Measurements from ENCODE around the gene ACSBG1.
"Not testable (repeated sequence)": the region's sequence is repeated elsewhere in the genome, so short reads cannot be mapped to it uniquely, and the experiment has no call there.

Gene ACSBG1

DNA sequence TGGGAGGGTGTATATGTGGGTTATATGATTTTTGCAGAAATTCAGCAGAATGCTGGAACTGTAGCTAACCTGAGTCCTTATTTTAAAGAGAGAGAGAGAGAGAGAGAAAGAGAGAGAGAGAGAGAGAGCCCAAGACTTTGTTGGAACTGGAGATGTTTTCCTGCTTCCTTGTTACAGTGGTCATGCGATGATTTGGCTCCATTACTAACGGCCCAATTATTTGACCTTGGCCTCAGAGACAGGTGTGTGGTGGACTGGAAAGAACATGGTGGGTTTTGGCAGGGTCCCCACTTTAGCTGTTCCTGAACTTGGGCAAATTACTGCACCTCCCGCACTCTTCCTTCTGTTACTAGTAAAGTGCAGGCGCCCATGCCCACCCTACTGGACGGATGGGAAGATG lies 14.8 kb upstream of the ACSBG1 start:
- DNase-seq, result no peak

DNA sequence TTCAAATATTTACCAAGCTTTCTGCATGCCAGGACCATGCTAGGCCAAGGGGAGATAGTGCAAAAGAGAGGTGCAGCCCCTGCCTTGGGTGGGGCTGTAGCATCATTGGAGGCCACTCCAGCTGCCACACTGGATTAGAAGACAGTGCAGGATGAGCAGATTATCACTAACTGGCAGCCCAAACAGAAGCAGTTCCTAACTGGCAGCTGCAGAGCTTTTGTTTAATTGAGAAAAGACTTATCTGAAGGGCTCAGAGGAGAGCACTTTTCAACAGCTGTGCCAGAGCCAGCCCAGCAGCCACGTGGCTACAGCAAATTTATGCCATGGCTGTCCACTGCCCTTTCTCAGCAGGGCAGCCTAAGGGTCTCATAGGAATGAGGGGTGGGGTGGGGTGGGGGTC lies 13.5 kb upstream of the ACSBG1 start:
- no peak for DNase-seq

DNA sequence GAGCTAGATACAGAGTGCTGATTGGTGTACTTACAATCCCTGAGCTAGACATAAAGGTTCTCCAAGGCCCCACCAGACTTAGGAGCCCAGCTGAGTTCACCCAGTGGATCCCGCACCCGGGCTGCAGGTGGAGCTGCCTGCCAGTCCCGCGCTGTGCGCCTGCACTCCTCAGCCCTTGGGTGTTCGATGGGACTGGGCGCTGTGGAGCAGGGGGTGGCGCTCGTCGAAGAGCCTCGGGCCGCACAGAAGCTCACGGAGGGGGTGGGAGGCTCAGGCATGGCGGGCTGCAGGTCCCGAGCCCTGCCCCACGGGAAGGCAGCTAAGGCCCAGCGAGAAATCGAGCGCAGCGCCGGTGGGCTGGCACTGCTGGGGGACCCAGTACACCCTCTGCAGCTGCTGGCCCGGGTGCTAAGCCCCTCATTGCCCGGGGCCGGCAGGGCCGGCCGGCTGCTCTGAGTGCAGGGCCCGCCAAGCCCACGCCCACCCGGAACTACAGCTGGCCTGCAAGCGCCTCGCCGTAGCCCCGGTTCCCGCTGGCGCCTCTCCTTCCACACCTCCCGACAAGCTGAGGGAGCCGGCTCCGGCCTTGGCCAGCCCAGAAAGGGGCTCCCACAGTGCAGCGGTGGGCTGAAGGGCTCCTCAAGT lies 11.7 kb upstream of the ACSBG1 start:
- DNase-seq, result not testable (repeated sequence)

DNA sequence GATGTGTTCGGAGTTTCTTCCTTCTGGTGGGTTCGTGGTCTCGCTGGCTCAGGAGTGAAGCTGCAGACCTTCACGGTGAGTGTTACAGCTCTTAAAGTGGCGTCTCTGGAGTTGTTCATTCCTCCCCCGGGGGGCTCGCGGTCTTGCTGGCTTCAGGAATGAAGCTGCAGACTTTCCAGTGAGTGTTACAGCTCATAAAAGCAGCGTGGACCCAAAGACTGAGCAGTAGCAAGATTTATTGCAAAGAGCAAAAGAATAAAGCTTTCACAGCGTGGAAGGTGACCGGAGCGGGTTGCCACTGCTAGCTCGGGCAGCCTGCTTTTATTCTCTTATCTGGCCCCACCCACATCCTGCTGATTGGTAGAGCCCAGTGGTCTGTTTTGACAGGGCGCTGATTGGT lies 11.0 kb upstream of the ACSBG1 start:
- DNase-seq, result not testable (repeated sequence)

DNA sequence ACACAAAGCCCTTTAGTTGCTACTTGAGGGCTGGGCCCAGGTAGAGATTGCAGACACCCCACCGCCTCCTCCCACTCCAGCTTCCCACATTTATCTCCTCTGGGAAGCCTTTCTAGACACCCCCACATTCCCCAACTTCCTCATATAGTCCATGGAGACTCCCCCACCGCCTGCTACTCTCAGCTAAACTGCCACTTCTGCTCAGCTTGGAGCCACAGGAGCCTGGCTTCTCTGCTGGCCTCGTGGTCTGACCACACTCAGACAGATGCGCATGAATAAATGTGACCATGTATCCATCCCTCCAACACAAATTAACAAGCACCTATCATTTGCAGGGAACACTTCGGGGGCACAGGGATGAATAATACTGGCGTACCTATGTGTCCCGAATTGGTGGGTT lies 10.5 kb upstream of the ACSBG1 start:
- DNase-seq, result no peak

DNA sequence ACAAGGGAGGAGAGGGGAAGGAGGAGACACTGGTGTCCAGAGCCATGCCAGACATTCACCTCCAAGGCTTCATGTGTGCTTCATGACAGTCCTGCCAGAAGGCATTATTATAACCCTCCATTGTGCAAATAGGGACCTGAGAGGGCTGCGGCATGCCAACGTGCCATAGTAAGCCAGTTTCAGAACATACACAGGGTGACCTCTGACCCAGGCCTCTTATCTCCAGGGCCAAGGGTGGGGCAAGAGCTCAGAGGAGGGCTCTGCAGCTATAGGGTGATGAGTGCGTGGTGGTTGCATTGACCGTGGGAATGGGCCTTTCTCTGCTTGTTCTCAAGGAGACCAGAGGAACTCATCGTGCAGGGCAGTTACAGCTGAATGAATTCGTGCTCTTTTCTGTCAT lies 9.7 kb upstream of the ACSBG1 start:
- no peak for DNase-seq

DNA sequence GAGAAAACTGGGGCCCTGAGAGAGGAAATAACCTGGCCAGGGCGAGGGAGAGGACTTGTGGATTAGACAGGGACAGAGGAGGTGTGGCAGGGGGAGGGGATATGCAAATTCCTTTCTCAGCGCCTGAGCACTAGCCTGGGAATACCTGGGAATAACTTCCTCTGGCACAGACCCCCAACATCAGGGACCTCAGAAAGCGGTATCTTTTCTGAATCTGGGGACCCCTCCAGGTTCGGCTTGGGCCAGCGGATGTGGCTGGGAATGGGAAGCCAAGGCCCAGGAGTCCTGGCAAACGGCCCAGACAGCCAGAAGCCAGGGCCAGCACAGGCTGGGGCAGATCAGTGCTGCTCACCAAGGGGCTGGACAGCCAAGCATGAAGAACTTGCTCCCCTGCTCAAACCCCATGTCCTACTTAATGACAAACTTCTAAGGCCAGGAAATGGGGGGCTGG lies 9.2 kb upstream of the ACSBG1 start:
- no peak for DNase-seq

DNA sequence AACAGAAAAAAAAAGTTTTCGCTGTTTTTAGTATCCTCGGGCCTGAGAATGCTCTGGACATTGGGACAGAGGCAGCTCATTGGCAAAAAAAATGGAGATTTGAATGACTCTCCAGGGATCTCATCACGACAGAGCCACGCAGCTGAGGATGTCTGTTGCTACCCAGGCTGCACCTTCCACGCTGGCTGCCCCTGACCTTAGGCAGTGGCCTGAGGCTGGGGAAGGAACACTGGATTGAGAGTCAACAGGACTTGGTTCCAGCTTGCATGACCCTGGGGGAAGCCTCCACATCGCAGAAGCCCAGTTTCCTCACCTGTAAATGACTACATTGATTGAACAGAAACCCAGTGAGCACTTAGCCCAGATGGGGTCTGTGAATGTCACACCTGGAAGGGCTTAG lies 8.7 kb upstream of the ACSBG1 start:
- DNase-seq, result no peak

DNA sequence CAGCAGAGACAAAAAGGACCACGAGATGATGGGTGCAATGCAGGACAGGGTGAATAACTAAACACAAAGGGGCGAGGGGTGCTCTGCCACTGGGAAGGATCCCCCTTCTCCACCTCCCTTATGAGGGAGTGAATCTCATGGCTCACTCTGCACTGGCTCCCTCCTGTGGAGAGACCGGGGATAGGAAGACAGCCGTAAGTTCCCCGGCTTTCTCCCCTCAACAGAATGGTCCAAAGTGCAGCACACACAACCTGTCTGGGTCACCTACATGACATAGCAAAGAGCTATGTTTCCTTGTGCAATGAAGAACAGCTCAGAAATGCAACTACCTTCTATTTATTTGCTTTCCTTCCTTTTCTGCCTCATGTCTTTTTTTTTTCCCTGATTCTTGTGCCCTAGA lies 7.8 kb upstream of the ACSBG1 start:
- no peak for DNase-seq

DNA sequence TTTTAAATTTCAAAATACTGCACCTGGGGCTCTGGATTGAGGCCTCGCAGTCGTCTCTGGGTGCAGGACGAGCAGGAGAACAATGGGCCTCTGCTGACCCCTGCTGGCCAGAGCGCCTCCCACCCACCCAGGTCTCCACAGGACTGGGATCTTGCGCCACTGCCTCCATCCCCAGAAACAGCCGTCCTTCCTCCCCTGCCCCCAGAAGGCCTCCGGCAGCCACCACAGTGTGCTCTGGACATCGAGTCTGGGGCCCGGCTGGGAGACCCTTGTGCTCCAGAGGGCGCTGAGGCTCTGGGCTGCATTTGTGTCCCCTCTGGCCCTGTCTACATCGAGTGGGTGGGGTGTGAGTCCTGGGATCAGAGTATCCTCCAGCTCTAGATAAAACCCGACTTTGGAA lies 6.7 kb upstream of the ACSBG1 start:
- peak; percentile 80 for DNase-seq

DNA sequence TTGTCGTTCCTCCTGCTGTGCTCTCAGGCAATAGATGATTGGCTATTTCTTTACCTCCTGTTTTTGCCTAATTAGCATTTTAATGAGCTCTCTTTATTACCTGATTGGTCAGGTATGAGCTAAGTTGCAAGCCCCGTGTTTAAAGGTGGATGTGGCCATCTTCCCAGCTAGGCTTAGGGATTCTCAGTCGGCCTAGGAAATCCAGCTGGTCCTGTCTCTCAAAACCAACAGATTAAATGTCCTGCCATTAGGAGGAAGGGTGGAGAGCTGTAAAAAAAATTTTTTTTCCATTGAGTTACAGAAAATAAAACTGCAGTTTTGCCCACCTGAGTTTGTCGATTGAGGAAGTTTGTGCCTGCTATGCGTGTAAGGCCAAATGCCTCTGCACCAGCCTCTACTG lies 5.4 kb upstream of the ACSBG1 start:
- DNase-seq, result no peak

DNA sequence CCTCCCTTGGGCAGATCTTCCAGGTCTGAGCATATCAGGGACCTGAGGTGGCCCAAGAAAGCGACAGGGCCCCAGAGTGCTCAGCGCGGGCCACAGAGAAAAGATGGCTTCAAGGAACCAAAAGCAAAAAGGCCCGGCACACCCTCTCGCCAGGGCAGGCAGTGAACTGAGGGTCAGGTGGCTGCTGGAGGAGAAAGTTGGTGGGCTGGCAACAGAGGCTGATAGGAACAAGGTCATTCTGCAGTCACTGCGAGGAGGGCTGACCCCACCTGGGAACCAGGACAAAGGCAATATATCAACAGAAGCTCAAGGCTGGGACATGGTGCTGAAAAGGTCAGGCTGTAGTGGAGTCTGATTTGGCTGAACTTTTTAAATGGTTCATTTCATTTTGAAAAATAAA lies 2.8 kb upstream of the ACSBG1 start:
- DNase-seq, result no peak

DNA sequence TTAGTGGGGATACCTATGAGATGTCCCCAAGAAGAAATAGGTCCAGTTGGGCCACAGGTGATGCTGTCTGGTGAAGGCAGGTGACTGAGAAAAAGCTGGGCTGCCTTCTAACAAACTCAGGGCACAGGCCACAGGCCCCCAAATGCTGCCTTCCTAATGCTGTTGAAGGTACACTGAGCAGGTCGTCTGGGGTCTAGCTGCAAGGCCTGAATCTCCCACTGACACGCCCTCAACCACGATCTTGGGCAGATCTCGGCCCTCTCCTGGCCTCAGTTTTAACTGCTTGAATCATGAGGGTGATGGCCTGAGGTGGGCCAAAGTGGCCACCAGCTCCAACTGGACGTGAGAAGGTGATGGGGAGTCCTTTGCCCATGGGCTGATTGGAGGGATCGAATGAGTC lies 2.1 kb upstream of the ACSBG1 start:
- DNase-seq, result no peak

DNA sequence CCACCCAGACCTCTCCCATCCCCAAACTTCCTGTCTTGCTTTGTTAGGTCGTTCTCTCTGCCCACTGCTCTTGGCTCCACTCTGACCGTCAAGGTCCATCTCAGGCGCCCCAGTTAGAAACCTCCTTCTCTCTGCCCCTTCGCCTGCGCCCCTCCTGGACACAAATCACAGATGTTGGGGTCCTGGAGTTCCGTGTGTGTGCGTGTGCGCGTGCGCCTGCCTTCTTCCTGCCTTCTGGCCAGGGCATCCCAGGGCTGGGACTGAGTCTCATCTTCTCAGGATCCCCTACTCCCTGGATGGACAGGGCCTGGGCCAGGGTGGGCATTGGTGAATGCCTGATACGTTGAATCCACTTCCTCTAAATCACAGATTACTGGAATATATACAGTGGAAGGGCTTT lies 869 bp downstream of the ACSBG1 start:
- DNase-seq, result no peak

DNA sequence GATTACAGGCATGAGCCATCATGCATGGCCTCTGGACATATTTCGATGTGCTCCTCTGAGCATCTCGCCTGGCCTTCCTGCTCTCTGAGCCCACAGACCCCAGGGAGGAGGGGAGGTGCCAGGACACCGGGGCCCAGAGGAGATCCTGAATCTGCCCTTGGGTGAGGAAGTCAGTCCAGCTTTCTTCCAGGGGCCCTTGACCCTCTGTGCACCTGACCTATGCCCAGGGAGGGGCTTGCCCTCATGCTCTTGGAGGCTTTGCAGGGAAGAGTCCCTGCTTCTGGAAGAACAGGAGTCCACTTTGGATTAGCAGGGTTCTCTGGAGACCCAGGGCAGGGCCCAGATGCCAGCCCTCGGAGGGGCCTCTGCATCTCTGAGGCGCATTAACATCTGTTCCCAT lies 1.4 kb downstream of the ACSBG1 start:
- no peak for DNase-seq

DNA sequence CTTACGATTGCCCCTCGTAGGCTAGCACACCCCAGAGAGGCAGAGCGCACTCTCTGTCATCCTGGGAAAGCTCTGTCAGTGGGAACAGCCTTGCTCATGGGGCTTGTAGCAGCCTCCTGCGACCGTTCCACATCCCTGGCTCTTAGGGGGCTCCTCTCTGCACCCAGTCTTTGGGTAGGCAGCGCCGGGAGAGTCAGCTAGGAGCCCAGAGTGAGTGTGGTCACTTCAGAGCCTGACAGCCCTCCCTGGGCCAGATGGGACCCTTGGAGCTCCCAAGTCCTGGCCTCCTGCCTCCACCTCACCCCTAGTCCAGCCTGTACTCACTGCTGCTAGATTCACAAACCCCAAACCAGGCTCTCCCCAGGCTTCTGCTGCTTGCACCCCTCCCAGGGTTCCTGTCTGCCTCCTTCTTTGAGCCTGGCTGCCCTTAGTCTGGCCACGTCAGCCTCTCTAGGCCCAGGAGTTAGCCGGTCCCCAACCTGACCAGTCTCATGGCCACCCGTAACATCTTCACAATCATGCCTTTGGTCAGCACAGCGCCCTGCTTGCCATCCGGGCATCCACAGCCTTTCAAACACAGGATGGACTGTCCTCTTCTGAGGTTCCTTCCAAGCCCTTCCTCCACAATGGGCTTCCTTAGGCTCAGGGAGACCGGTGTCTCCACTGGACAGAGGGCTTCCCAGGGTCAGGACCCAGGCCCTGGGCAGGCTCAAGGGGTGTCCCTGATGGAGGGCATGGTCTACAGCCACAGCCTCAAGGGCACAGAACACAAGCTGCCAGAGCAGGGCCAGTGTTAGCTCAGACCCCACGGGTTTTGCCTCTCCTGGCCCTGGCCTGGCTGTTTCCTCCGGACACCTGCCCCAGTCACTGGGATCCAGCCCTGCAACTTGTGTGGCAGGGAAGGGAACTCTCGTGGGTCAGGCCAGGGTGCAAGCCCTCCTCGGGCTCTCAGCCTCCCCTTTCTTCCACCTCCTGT lies 4.6 kb downstream of the ACSBG1 start:
- no peak for DNase-seq

DNA sequence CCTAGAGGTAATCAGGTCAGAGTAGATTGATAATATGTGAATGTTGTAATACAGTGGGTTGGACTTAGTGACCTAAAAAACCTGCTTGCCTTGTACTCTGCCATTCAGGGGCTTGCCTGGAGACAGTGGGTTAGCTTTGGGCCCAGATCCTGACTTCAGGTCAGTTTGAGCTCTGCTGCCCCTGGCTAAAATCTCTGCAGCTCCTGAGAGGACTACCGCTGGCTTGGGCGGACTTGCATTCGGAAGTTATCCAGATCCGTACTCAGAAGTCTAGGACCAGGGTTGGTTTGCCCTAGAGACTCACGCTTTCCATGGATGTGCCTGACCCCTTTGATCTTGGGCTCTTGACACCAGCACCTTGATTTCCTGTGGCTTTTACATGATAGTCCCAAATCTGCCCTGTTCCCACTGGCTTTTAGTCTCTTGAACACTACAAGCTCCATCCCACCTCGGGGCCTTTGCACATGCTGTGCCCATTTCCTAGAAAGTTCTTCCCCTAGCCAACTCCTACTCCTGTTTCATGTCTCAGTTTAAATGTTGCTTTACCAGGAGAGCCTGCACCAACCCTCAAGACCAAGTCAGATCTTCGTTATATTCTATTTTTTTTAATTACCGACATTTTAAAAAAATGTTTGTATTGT lies 5.9 kb downstream of the ACSBG1 start:
- no peak for DNase-seq

DNA sequence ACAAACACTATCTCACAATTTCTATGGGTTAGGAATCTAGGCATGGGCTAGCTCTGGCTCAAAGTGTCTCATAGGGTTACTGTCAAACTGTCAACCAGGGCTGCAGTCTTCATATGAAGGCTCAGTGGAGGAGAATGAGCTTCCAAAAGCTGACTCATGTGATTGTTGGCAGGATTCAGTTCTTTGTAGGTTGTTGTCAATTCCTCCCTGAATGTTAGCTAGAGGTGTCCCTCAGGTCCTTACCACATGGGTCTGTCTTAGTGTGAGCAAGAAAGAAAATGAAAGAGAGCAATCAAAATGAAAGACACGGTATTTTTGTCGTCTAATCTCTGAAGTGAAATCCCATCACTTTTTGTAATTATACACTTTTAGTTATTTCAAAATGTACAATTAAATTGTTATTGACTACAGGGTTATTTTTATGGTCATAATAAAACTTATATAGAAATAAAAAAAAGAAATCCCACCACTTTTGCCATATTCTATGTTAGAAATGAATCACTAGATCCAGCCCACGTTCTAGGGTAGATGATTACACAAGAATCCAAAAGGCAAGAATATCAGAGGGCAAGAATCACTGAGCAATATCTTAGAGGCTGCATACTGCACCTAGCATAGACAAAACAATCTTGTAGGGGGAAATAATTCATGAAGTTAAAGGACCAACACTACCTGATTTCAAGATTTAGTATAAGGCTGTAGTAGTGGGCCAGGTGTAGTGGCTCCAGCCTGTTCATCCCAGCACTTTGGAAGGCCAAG lies 8.4 kb downstream of the ACSBG1 start:
- no peak for DNase-seq

DNA sequence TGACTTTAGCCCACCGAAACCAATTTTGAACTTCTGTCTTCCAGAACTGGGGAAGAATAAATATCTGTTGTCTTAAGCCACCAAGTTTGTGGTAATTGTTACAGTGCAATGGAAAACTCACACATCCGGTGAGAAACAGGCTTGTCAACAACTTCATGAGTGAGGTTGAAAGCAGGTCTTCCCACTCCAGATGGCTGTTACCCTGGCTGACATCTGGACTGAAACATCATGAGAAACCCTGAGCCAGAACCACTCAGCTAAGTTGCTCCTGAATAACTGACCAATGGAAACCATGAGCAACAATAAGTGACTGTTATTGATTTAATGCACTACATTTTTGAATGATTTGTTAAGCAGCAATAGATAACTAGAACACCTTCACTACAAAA lies 10.3 kb downstream of the ACSBG1 start:
- DNase-seq, result no peak

DNA sequence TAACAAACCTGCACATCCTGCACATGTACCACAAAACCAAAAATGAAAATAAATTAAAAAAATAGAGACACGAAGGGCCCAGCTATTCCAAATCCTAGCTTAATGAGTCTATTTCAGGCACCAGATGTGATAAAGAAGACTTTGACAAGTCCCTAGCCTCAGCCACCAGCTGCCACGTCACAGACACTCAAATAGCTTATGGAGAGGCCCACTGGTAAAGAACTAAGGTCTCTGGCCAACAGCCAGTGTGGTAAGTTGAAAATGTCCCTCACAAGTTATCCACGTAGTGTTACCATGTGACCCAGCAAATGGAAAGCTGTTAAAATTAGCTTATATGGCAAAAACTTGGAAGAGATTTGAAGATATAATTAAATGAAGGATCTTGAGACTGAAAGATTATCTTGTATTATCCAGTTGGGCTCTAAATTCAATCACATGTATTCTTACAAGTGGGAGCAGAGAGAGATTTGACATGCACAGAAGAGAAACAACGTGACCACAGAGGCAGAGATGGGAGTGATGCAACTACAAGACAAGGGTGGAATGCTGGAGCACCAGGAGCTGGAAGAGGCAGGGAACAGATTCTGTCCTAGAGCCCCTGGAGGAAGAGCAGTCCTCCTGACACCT lies 10.9 kb downstream of the ACSBG1 start:
- DNase-seq, result no peak

DNA sequence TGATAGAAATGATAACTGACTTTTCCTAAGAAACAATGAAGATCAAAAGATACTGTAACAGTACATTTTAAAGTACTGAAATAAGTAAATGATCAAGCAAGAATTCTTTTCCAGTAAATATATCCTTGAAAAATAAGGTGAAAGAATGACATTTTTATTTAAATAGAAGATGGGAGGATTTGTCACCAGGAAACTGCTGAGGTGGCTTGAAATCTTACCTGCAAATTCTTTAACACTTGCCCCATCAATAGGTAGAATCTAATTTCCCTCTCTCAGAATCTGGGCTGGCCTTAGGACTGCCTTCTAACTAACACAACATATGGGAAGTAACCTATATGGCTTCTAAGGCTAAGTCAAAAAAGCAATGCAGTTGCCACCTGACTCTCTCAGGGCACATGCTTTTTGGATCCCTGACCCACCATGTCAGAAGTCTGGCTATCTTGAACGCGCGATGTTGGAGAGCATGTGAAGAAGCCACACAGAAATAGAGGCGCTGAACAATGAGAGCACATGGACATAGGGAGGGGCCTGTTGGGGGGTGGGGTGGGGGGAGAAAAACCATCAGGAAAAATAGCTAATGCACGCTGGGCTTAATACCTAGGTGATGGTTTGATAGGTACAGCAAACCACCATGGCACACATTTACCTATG lies 11.5 kb downstream of the ACSBG1 start:
- DNase-seq, result no peak

DNA sequence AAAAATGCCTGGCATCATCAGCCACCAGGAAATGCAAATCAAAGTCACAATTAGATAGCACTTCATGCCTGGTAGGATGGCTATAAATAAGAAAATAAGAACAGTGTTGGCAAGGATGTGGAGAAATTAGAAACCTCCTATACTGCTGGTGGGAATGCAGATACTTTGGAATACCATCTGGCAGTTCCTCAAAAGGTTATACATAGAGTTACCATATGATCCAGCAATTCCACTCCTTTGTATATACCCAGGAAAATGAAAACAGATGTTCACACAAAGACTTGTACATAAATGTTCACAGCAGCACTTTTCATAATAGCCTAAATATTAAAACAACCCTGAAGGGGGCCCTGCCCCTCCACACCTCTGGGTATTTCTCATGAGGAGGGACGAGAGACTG lies 13.7 kb downstream of the ACSBG1 start:
- DNase-seq, result no peak
